H1 (cell line): ENCODE results near the gene BDP1. TPM values are rescaled to one million over a fixed set of nuclear protein-coding genes. Genes with fewer than 3 reads are reported as not detected.
"Not testable (repeated sequence)": the region's sequence is repeated elsewhere in the genome, so short reads cannot be mapped to it uniquely, and the experiment has no call there.

Source experiments
- CTCF ChIA-PET: fragments of 300-600 bp; sonication (Branson Sonifier 250); formaldehyde crosslinking; loops from one replicate; lab custom pipeline; 2021; ENCODE audit not compliant: partially characterized antibody; lab: Charles Lee
- POLR2A ChIA-PET: fragments of 300-600 bp; sonication (Branson Sonifier 250); formaldehyde crosslinking; loops from one replicate; lab custom pipeline; 2021; ENCODE audit warnings: inconsistent platforms; ENCODE audit not compliant: partially characterized antibody; lab: Charles Lee
- DNase-seq, 2 experiments: peaks; one replicate each; pipeline versions ENCODE4 v3.0.0 to v3.0.0-alpha.2; 2010 to 2022; ENCODE audit warnings: low spot score in 2 of 2, low read depth in 1 of 2, mixed read lengths in 1 of 2
- FAIRE-seq: peaks from 2 replicates; lab custom pipeline; 2011; peaks lifted over from hg19 to GRCh38; lab: Jason Lieb, UNC
- H2AFZ ChIP-seq: 2 replicates; pipeline ENCODE4 v1.8.1; 2012; ENCODE audit warnings: low read length, inconsistent platforms
- H2AK5ac ChIP-seq: 2 replicates; pipeline ENCODE4 v1.6.1; 2013; ENCODE audit warnings: low read depth, low read length
- H2BK120ac ChIP-seq: replicated peaks from 2 replicates; pipeline ENCODE3; 2013; ENCODE audit warnings: low read depth, low read length, inconsistent platforms
- H2BK12ac ChIP-seq: 2 replicates; pipeline ENCODE4 v1.6.1; 2013; ENCODE audit warnings: low read depth, low read length
- H2BK15ac ChIP-seq: 2 replicates; pipeline ENCODE4 v1.6.1; 2013; ENCODE audit warnings: low read length
- H2BK20ac ChIP-seq: 2 replicates; pipeline ENCODE4 v1.6.1; 2013; ENCODE audit warnings: low read length
- H2BK5ac ChIP-seq: 2 replicates; pipeline ENCODE4 v1.6.1; 2013; ENCODE audit warnings: low read depth, low read length
- H3K14ac ChIP-seq: 2 replicates; pipeline ENCODE4 v1.6.1; 2013; ENCODE audit warnings: inconsistent platforms; ENCODE audit not compliant: insufficient read length
- H3K18ac ChIP-seq: 2 replicates; pipeline ENCODE4 v1.6.1; 2013; ENCODE audit warnings: low read length; ENCODE audit errors: extremely low read depth
- H3K23ac ChIP-seq: 2 replicates; pipeline ENCODE4 v1.6.1; 2013; ENCODE audit warnings: inconsistent platforms; ENCODE audit not compliant: insufficient read length
- H3K23me2 ChIP-seq: 2 replicates; pipeline ENCODE4 v1.6.1; 2013; ENCODE audit warnings: low read depth, low read length
- H3K27ac ChIP-seq: 2 replicates; pipeline ENCODE4 v1.6.1; 2011; ENCODE audit warnings: low read depth, low read length, inconsistent platforms
- H3K27me3 ChIP-seq, 4 experiments: replicated peaks in 1 of 4; 1 replicate in 1 of 4; 2 replicates in 3 of 4; pipeline versions ENCODE4 v1.6.1 to v1.8.1; 2011 to 2013; ENCODE audit warnings: low read length in 3 of 4, mild to moderate bottlenecking in 3 of 4, inconsistent platforms in 2 of 4, mixed read lengths in 2 of 4, moderate library complexity in 1 of 4; ENCODE audit not compliant: control insufficient read depth in 3 of 4, insufficient read depth in 3 of 4; ENCODE audit errors: extremely low read depth in 1 of 4
- H3K36me3 ChIP-seq, 4 experiments: 2 replicates each; pipeline versions ENCODE4 v1.6.1 to v1.8.1; 2011 to 2013; ENCODE audit warnings: mild to moderate bottlenecking in 4 of 4, low read length in 3 of 4, moderate library complexity in 2 of 4, control low read depth in 1 of 4, inconsistent platforms in 1 of 4; ENCODE audit not compliant: insufficient read depth in 4 of 4, control insufficient read depth in 2 of 4
- H3K4ac ChIP-seq: replicated peaks from 2 replicates; pipeline ENCODE3; 2013; ENCODE audit warnings: low read length, low read depth, mixed read lengths, inconsistent platforms; ENCODE audit not compliant: insufficient read length
- H3K4me1 ChIP-seq, 4 experiments: replicated peaks in 1 of 4; 1 replicate in 1 of 4; 2 replicates in 3 of 4; pipeline versions ENCODE4 v1.6.1 to v1.8.1; 2011 to 2013; ENCODE audit warnings: low read length in 3 of 4, inconsistent platforms in 2 of 4, mixed read lengths in 1 of 4; ENCODE audit not compliant: insufficient read depth in 4 of 4, control insufficient read depth in 3 of 4
- H3K4me2 ChIP-seq, 2 experiments: 2 replicates each; pipeline versions ENCODE4 v1.6.1 to v1.8.1; 2011 to 2013; ENCODE audit warnings: low read depth in 2 of 2, low read length in 2 of 2, control low read depth in 1 of 2, inconsistent platforms in 1 of 2, mild to moderate bottlenecking in 1 of 2; ENCODE audit not compliant: insufficient read depth in 1 of 2
- H3K4me3 ChIP-seq, 4 experiments: fragments of 200-600, 300-600 bp in 1 of 4; sonication (generic), shearing (Covaris generic), sonication (Bioruptor Twin) in 1 of 4; 2 replicates each; pipeline versions ENCODE4 v1.5.1 to v1.8.1; 2011 to 2016; ENCODE audit warnings: low read length in 4 of 4, low read depth in 3 of 4, control low read depth in 2 of 4, inconsistent platforms in 2 of 4, mild to moderate bottlenecking in 2 of 4, mixed read lengths in 1 of 4, moderate library complexity in 1 of 4; ENCODE audit not compliant: insufficient read depth in 2 of 4; ENCODE audit errors: extremely low read depth in 1 of 4
- H3K56ac ChIP-seq: replicated peaks from 2 replicates; pipeline ENCODE3; 2013; ENCODE audit warnings: low read depth, mild to moderate bottlenecking, mixed read lengths, low read length, inconsistent platforms; ENCODE audit not compliant: insufficient read length
- H3K79me1 ChIP-seq: 2 replicates; pipeline ENCODE4 v1.6.1; 2013; ENCODE audit warnings: low read depth, low read length, control low read depth
- H3K79me2 ChIP-seq, 2 experiments: 2 replicates each; pipeline versions ENCODE4 v1.6.1 to v1.8.1; 2012 to 2013; ENCODE audit warnings: low read length in 2 of 2, mild to moderate bottlenecking in 2 of 2, inconsistent platforms in 1 of 2; ENCODE audit not compliant: insufficient read depth in 2 of 2, control insufficient read depth in 1 of 2
- H3K9ac ChIP-seq, 4 experiments: replicated peaks in 1 of 4; 1 replicate in 1 of 4; 2 replicates in 3 of 4; pipeline versions ENCODE4 v1.6.1 to v1.8.1; 2011 to 2013; ENCODE audit warnings: low read depth in 3 of 4, low read length in 3 of 4, control low read depth in 2 of 4, mild to moderate bottlenecking in 2 of 4, moderate library complexity in 2 of 4, inconsistent platforms in 1 of 4; ENCODE audit errors: extremely low read depth in 1 of 4
- H3K9me3 ChIP-seq, 2 experiments: 2 replicates each; pipeline versions ENCODE4 v1.6.1 to v1.8.1; 2012 to 2013; ENCODE audit warnings: mild to moderate bottlenecking in 2 of 2, moderate library complexity in 2 of 2, control low read depth in 1 of 2, inconsistent platforms in 1 of 2, low read depth in 1 of 2, low read length in 1 of 2, mixed read lengths in 1 of 2; ENCODE audit not compliant: insufficient read depth in 2 of 2
- H4K20me1 ChIP-seq, 2 experiments: replicated peaks in 1 of 2; 2 replicates each; pipeline versions ENCODE3 to v1.8.1; 2011 to 2013; ENCODE audit warnings: inconsistent platforms in 2 of 2, low read length in 2 of 2, mild to moderate bottlenecking in 1 of 2; ENCODE audit not compliant: insufficient read depth in 2 of 2, control insufficient read depth in 1 of 2
- H4K5ac ChIP-seq: 2 replicates; pipeline ENCODE4 v1.6.1; 2013; ENCODE audit warnings: low read length, low read depth, mixed read lengths, inconsistent platforms; ENCODE audit not compliant: insufficient read length
- H4K8ac ChIP-seq: 2 replicates; pipeline ENCODE4 v1.8.0; 2013; ENCODE audit warnings: mild to moderate bottlenecking, moderate library complexity, low read length, inconsistent platforms; ENCODE audit not compliant: insufficient read depth; ENCODE audit errors: extremely low read depth
- H4K91ac ChIP-seq: replicated peaks from 2 replicates; pipeline ENCODE3; 2013; ENCODE audit warnings: low read length, mixed read lengths, inconsistent platforms; ENCODE audit not compliant: insufficient read length
- WGBS, 2 experiments: shearing (Covaris generic) in 1 of 2; methylation state at CpG; one replicate each; pipeline versions ENCODE4 v1.1.6 to v1.1.7; 2013 to 2015; ENCODE audit warnings: low lambda C conversion rate in 2 of 2, mixed read lengths in 2 of 2, inconsistent platforms in 1 of 2, low coverage in 1 of 2, missing lambda C conversion rate in 1 of 2; ENCODE audit not compliant: insufficient replicate concordance in 2 of 2, insufficient coverage in 1 of 2, insufficient read length in 1 of 2; ENCODE audit errors: extremely low coverage in 1 of 2, missing lambda C conversion rate in 1 of 2; 5-methylcytosine and 5-hydroxymethylcytosine counted together
- polyA plus RNA-seq, 7 experiments: library from polyadenylated mRNA; depleted of rRNA in 3 of 7; stranded (reverse) in 5 of 7; unstranded in 2 of 7; fragments of >200 nt in 5 of 7; fragments of 200-250 nt in 2 of 7; gene quantifications; 1 replicate in 5 of 7; 2 replicates in 1 of 7; 4 replicates in 1 of 7; pipeline versions ENCODE4 v1.2.1 to v1.2.3, GENCODE V29; 2011 to 2013; ENCODE audit warnings: missing spikeins in 2 of 7, mixed read lengths in 2 of 7
- total RNA-seq: library from RNA; stranded (reverse); fragmentation: NEBNext Ultra II Directional; extraction: Animal tissue kit (Norgen Biotek cat#: 25700); gene quantifications from 2 replicates; pipeline ENCODE4 v1.2.1, GENCODE V29; 2021

The BDP1 gene
- total and polyA plus RNA-seq, 2 of the 8 experiments (the other 6 are each of a cell fraction or from before 2014, with no cell fraction given), result 4.7 to 32.1 TPM

GRCh38 chr5:71494202-71494601, 38.8 kb downstream of the BDP1 start:
- not testable (repeated sequence) for H3K79me2 ChIP-seq, H2BK20ac ChIP-seq, H4K20me1 ChIP-seq, FAIRE-seq, H4K5ac ChIP-seq, H3K79me1 ChIP-seq, H3K4me1 ChIP-seq, H3K23ac ChIP-seq, H3K18ac ChIP-seq, H3K23me2 ChIP-seq, H2BK12ac ChIP-seq, H3K14ac ChIP-seq, H2BK5ac ChIP-seq, H2AFZ ChIP-seq, H3K56ac ChIP-seq, H3K9me3 ChIP-seq, H3K27me3 ChIP-seq, H3K4me2 ChIP-seq, H4K8ac ChIP-seq, DNase-seq, H2BK120ac ChIP-seq, H3K9ac ChIP-seq, H3K27ac ChIP-seq, H4K91ac ChIP-seq, H3K4ac ChIP-seq, H3K4me3 ChIP-seq, H2AK5ac ChIP-seq, H2BK15ac ChIP-seq
- peaks cover 2 to 66% (median 20%) of the 10 kb centered on the region in 4 experiments; a peak in 7 of 8 replicates for H3K36me3 ChIP-seq
- ChIA-PET POLR2A (interaction anchor here (1.2 kb wide), 1 partner anchor 39 kb away, joined by 3 read pairs; the partner anchor contains the start of gene BDP1), CTCF (interaction anchor here (1.0 to 1.3 kb wide), 2 partner anchors 19 to 262 kb away, joined by 3 to 11 read pairs; no protein-coding TSS in a partner anchor)
- WGBS, 2 experiments, result 92% methylated on average over 4 of the region's 4 CpGs; no CpG with 5 or more reads in 1 of the 2 experiments

GRCh38 chr5:71498756-71499155, 43.3 kb downstream of the BDP1 start:
- H3K23ac ChIP-seq, H3K14ac ChIP-seq, H2AFZ ChIP-seq, H3K23me2 ChIP-seq, DNase-seq, H4K8ac ChIP-seq, H3K4me3 ChIP-seq, H2BK12ac ChIP-seq, H3K4me2 ChIP-seq, H2BK15ac ChIP-seq, FAIRE-seq, H4K91ac ChIP-seq, H3K56ac ChIP-seq, H3K4ac ChIP-seq, H2BK120ac ChIP-seq, H3K79me2 ChIP-seq, H2BK20ac ChIP-seq, H2AK5ac ChIP-seq, H3K18ac ChIP-seq, POLR2A ChIA-PET, H3K9me3 ChIP-seq, H3K4me1 ChIP-seq, H3K9ac ChIP-seq, H2BK5ac ChIP-seq, H4K5ac ChIP-seq, CTCF ChIA-PET, H4K20me1 ChIP-seq, H3K27me3 ChIP-seq, H3K27ac ChIP-seq, H3K79me1 ChIP-seq: not testable (repeated sequence)
- peaks cover 4 to 62% (median 18%) of the 10 kb centered on the region in 4 experiments for H3K36me3 ChIP-seq
- 93% methylated on average over 8 of the region's 9 CpGs; no CpG with 5 or more reads in 1 of the 2 experiments for WGBS, 2 experiments
